A673 (cell line): ENCODE data around the gene CFD. TPM values are rescaled to one million over a fixed set of nuclear protein-coding genes. Genes with fewer than 3 reads are reported as not detected.

Experiments
- BruUV-seq: library from RNA; stranded (reverse); fragments of 400-500 nt; replicated peaks from 2 replicates; lab custom pipeline; 2021; lab: Mats Ljungman, UMichigan
- CTCF ChIA-PET: fragments of 300-600 bp; sonication (Branson Sonifier 250); formaldehyde crosslinking; loops from one replicate; lab custom pipeline; 2022; ENCODE audit warnings: antibody characterized with exemption; lab: Charles Lee
- POLR2A ChIA-PET: fragments of 300-600 bp; sonication (Branson Sonifier 250); formaldehyde crosslinking; loops from one replicate; lab custom pipeline; 2022; ENCODE audit warnings: antibody characterized with exemption; ENCODE audit not compliant: low non-redundant PET; lab: Charles Lee
- DNase-seq: peaks from one replicate; pipeline ENCODE4 v3.0.0-alpha.2; 2015; ENCODE audit warnings: low spot score
- H3K27ac ChIP-seq: fragments of 200-600 bp; sonication (generic); 2 replicates; pipeline ENCODE4 v1.5.1; 2016; ENCODE audit warnings: mixed run types, low read depth, mild to moderate bottlenecking, mixed read lengths, antibody characterized with exemption, low read length; ENCODE audit not compliant: poor library complexity, severe bottlenecking
- H3K27me3 ChIP-seq: fragments of 200-600 bp; sonication (generic); replicated peaks from 2 replicates; pipeline ENCODE4 v1.6.1; 2017; ENCODE audit warnings: mixed run types, low read depth, mild to moderate bottlenecking, mixed read lengths, antibody characterized with exemption, low read length; ENCODE audit not compliant: insufficient read depth, poor library complexity
- H3K36me3 ChIP-seq: fragments of 200-600 bp; sonication (generic); 2 replicates; pipeline ENCODE4 v1.6.1; 2016; ENCODE audit warnings: mixed run types, mild to moderate bottlenecking, mixed read lengths, antibody characterized with exemption, low read length; ENCODE audit not compliant: insufficient read depth, poor library complexity, severe bottlenecking
- H3K4me1 ChIP-seq: fragments of 200-600 bp; sonication (generic); 2 replicates; pipeline ENCODE4 v1.6.1; 2017; ENCODE audit warnings: mixed run types, mild to moderate bottlenecking, mixed read lengths, antibody characterized with exemption, low read length; ENCODE audit not compliant: insufficient read depth, poor library complexity, severe bottlenecking
- H3K4me3 ChIP-seq: fragments of 200-600 bp; sonication (generic); 2 replicates; pipeline ENCODE4 v1.5.1; 2016; ENCODE audit warnings: low read depth, mixed run types, mild to moderate bottlenecking, mixed read lengths, low read length; ENCODE audit not compliant: poor library complexity, severe bottlenecking
- H3K9me3 ChIP-seq: fragments of 200-600 bp; sonication (generic); 2 replicates; pipeline ENCODE4 v1.6.1; 2016; ENCODE audit warnings: mixed run types, low read depth, mild to moderate bottlenecking, mixed read lengths, antibody characterized with exemption, low read length; ENCODE audit not compliant: poor library complexity, severe bottlenecking
- CTCF ChIP-seq: fragments of 300-800, 200-600 bp; sonication (generic); conservative IDR thresholded peaks from 2 replicates; pipeline ENCODE4 v1.5.1; 2017; ENCODE audit warnings: low read depth, mild to moderate bottlenecking, antibody characterized with exemption, low read length, moderate library complexity, mixed read lengths
- EZH2 ChIP-seq: fragments of 200-600 bp; sonication (generic); IDR thresholded peaks from 2 replicates; pipeline ENCODE4 v1.6.1; 2017; ENCODE audit warnings: borderline replicate concordance, low read depth, mild to moderate bottlenecking, mixed read lengths, antibody characterized with exemption, low read length; ENCODE audit not compliant: poor library complexity, severe bottlenecking
- intact Hi-C: fragments of 100-400 bp; cut with micrococcal nuclease; formaldehyde crosslinking; loops from one replicate; pipeline ENCODE4 v1.10.0; 2022; ENCODE audit not compliant: unreplicated experiment
- total RNA-seq: library from RNA; stranded (reverse); gene quantifications from 2 replicates; pipeline ENCODE4 v1.2.3, GENCODE V29; 2021

CFD gene
- total RNA-seq, 1 experiment from 2014 or later = 1.1 TPM

DNA sequence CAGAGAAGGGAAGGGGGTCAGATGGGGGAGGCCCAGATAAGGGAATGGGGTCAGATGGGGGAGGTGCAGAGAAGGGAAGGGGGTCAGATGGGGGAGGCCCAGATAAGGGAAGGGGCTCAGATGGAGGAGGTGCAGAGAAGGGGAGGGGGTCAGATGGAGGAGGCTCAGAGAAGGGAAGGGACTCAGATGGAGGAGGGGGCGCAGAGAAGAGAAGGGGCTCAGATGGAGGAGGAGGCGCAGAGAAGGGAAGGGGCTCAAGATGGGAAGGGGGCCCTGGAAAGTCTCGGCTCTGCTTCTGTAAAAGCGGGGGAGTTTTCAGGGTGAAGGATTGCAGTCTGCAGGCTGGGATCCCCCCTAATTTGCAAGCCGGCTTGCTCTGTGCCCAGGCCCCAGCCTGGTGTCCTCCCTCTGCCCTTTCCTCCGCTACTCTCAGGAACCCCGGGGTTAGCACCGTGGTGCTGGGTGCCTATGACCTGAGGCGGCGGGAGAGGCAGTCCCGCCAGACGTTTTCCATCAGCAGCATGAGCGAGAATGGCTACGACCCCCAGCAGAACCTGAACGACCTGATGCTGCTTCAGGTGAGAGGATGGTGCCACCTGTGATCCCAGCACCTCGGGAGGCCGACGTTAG lies 30.2 kb upstream of the CFD start:
- TF ChIP-seq CTCF (no peak), EZH2 (no peak)
- BruUV-seq = no TSS peak
- CTCF ChIA-PET = no interaction called here

DNA sequence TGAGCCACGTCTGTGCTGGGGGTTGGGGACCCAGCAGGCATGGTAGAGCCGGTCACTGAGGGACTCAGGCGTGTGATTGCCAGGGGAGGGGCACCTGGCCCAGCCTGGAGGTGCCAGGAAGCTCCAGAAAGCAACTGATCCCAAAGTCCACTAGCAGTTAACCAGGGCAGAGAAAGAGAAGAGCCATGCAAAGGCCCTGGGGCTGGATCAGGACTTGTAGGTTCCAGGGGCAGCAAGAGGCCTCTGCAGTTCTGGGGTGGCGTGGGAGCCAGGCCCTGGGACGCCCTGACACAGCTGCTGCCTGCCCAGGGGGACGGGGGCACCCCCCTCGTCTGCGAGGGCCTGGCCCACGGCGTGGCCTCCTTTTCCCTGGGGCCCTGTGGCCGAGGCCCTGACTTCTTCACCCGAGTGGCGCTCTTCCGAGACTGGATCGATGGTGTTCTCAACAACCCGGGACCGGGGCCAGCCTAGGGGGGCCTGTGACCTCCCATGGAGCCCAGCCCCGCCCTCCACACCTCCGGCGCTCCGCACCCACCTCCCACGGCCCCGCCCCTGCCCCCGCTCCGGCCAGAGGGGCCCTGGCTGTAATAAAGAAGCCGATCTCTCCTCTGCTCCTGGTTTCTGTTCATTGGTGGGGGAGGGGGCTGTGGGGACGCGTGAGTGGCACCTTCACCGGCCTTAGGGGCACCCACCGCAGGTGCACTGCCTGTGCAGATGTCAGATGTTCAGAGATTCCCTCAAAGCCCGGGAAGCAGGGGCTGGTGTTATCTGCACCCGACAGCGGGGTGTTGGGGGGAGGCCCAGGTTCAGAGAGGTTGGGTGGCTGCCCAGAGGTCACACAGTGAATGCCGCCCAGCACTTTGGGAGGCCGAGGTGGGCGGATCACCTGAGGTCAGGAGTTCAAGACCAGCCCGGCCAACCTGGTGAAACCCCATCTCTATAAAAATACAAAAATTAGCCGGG lies 27.8 kb upstream of the CFD start:
- ChIA-PET CTCF (no interaction called here), POLR2A (no interaction called here)
- DNase-seq = no peak
- no TSS peak for BruUV-seq
- Histone ChIP-seq H3K36me3 (no peaks in the 10 kb centered on the region), H3K4me1 (no peaks in the 10 kb centered on the region), H3K27me3 (no peaks in the 10 kb centered on the region), H3K27ac (no peak overlapping the region), H3K9me3 (no peaks in the 10 kb centered on the region), H3K4me3 (no peak overlapping the region)
- intact Hi-C loops = no loop called here
- TF ChIP-seq EZH2 (no peak), CTCF (no peak)

More for the DNA sequence above, 30.2 kb upstream of the CFD start:
- no peak overlapping the region for H3K4me3 ChIP-seq
- no peaks in the 10 kb centered on the region for H3K4me1 ChIP-seq
- intact Hi-C loops = no loop called here
- H3K27me3 ChIP-seq = no peaks in the 10 kb centered on the region
- H3K36me3 ChIP-seq = no peaks in the 10 kb centered on the region
- H3K9me3 ChIP-seq = no peaks in the 10 kb centered on the region
- DNase-seq = no peak
- H3K27ac ChIP-seq = no peak overlapping the region
- POLR2A ChIA-PET = interaction anchor here (0.8 kb wide), 1 partner anchor 105 kb away, joined by 3 read pairs; no protein-coding TSS in a partner anchor

- Histone ChIP-seq H3K4me3 (no peak overlapping the region), H3K27ac (no peak overlapping the region), H3K36me3 (no peaks in the 10 kb centered on the region), H3K4me1 (peaks cover 2% of the 10 kb centered on the region), H3K27me3 (no peaks in the 10 kb centered on the region), H3K9me3 (no peaks in the 10 kb centered on the region)
- no TSS peak for BruUV-seq
- CTCF ChIA-PET = no interaction called here
- POLR2A ChIA-PET = no interaction called here
- DNase-seq = no peak
- intact Hi-C loops = no loop called here
- no peak for TF ChIP-seq EZH2
- TF ChIP-seq CTCF = no peak
Measured at GRCh38 chr19:834216-834615, 25.2 kb upstream of the CFD start.
